H9 (cell line): ENCODE data around the gene HUNK. TPM values are rescaled to one million over a fixed set of nuclear protein-coding genes. Genes with fewer than 3 reads are reported as not detected.

Source experiments
- DNase-seq: peaks from one replicate; pipeline ENCODE4 v3.0.0-alpha.2; 2017
- H2AFZ ChIP-seq: one replicate; pipeline ENCODE4 v1.6.1; 2013; ENCODE audit warnings: mild to moderate bottlenecking, low read length, control low read depth, moderate library complexity
- H2AK5ac ChIP-seq: 2 replicates; pipeline ENCODE4 v1.6.1; 2013; ENCODE audit warnings: low read length, control low read depth, mixed read lengths; ENCODE audit not compliant: insufficient read length
- H2BK120ac ChIP-seq: one replicate; pipeline ENCODE4 v1.6.1; 2013; ENCODE audit warnings: low read depth, mild to moderate bottlenecking, low read length, control low read depth, inconsistent platforms; ENCODE audit not compliant: poor library complexity, severe bottlenecking
- H2BK12ac ChIP-seq: 2 replicates; pipeline ENCODE4 v1.6.1; 2013; ENCODE audit warnings: low read length, control low read depth, mixed read lengths, low read depth; ENCODE audit not compliant: insufficient read length
- H2BK15ac ChIP-seq: 2 replicates; pipeline ENCODE4 v1.6.1; 2013; ENCODE audit warnings: low read depth, low read length, control low read depth
- H2BK20ac ChIP-seq: one replicate; pipeline ENCODE4 v1.6.1; 2013; ENCODE audit warnings: low read depth, mild to moderate bottlenecking, low read length, control low read depth, inconsistent platforms; ENCODE audit not compliant: poor library complexity, severe bottlenecking
- H2BK5ac ChIP-seq: 2 replicates; pipeline ENCODE4 v1.6.1; 2013; ENCODE audit warnings: low read length, control low read depth, mixed read lengths; ENCODE audit not compliant: insufficient read length
- H3K14ac ChIP-seq: 2 replicates; pipeline ENCODE4 v1.6.1; 2013; ENCODE audit warnings: low read length, control low read depth; ENCODE audit not compliant: insufficient read depth
- H3K18ac ChIP-seq: 2 replicates; pipeline ENCODE4 v1.6.1; 2013; ENCODE audit warnings: low read depth, mild to moderate bottlenecking, mixed read lengths, low read length, control low read depth; ENCODE audit not compliant: insufficient read length
- H3K23ac ChIP-seq: 2 replicates; pipeline ENCODE4 v1.6.1; 2013; ENCODE audit warnings: low read length, control low read depth, mixed read lengths, low read depth; ENCODE audit not compliant: insufficient read length
- H3K23me2 ChIP-seq: 2 replicates; pipeline ENCODE4 v1.6.1; 2013; ENCODE audit warnings: low read depth, mild to moderate bottlenecking, mixed read lengths, low read length, control low read depth; ENCODE audit not compliant: insufficient read length, poor library complexity, severe bottlenecking
- H3K27ac ChIP-seq: 2 replicates; pipeline ENCODE4 v1.5.1; 2013; ENCODE audit warnings: low read length, control low read depth, mixed read lengths, low read depth; ENCODE audit not compliant: insufficient read length
- H3K27me3 ChIP-seq: 2 replicates; pipeline ENCODE4 v1.6.1; 2013; ENCODE audit warnings: low read length, control low read depth, inconsistent platforms; ENCODE audit not compliant: insufficient read depth
- H3K4ac ChIP-seq: 2 replicates; pipeline ENCODE4 v1.6.1; 2013; ENCODE audit warnings: low read depth, mild to moderate bottlenecking, control low read depth, inconsistent platforms, low read length, moderate library complexity
- H3K4me1 ChIP-seq: 2 replicates; pipeline ENCODE4 v1.6.1; 2013; ENCODE audit warnings: low read length, control low read depth, inconsistent platforms; ENCODE audit not compliant: insufficient read depth
- H3K4me2 ChIP-seq: 2 replicates; pipeline ENCODE4 v1.6.1; 2013; ENCODE audit warnings: low read length, control low read depth, mixed read lengths; ENCODE audit not compliant: insufficient read length, insufficient read depth
- H3K56ac ChIP-seq: 2 replicates; pipeline ENCODE4 v1.6.1; 2013; ENCODE audit warnings: low read depth, mild to moderate bottlenecking, mixed read lengths, low read length, control low read depth; ENCODE audit not compliant: insufficient read length
- H3K79me1 ChIP-seq: 2 replicates; pipeline ENCODE4 v1.6.1; 2013; ENCODE audit warnings: low read depth, mild to moderate bottlenecking, moderate library complexity, low read length, control low read depth, inconsistent platforms; ENCODE audit not compliant: insufficient read depth, poor library complexity, severe bottlenecking
- H3K79me2 ChIP-seq: 2 replicates; pipeline ENCODE4 v1.6.1; 2013; ENCODE audit warnings: low read length, control low read depth, inconsistent platforms; ENCODE audit not compliant: insufficient read depth
- H3K9ac ChIP-seq: 2 replicates; pipeline ENCODE4 v1.6.1; 2013; ENCODE audit warnings: low read length, control low read depth, mixed read lengths; ENCODE audit not compliant: insufficient read length; ENCODE audit errors: extremely low read depth
- H3K9me3 ChIP-seq: one replicate; pipeline ENCODE4 v1.6.1; 2013; ENCODE audit warnings: low read depth, low read length, inconsistent platforms; ENCODE audit not compliant: control insufficient read depth
- H3T11ph ChIP-seq: one replicate; pipeline ENCODE4 v1.6.1; 2013; ENCODE audit warnings: mild to moderate bottlenecking, low read length, control low read depth, inconsistent platforms
- H4K20me1 ChIP-seq: one replicate; pipeline ENCODE4 v1.6.1; 2013; ENCODE audit not compliant: control insufficient read depth, insufficient read length, insufficient read depth
- H4K5ac ChIP-seq: 2 replicates; pipeline ENCODE4 v1.6.1; 2013; ENCODE audit warnings: low read depth, mild to moderate bottlenecking, mixed read lengths, low read length, control low read depth; ENCODE audit not compliant: insufficient read length
- H4K8ac ChIP-seq: replicated peaks from 2 replicates; pipeline ENCODE4 v1.6.1; 2013; ENCODE audit warnings: low read length, control low read depth, mixed read lengths, low read depth; ENCODE audit not compliant: insufficient read length
- H4K91ac ChIP-seq: 2 replicates; pipeline ENCODE4 v1.6.1; 2013; ENCODE audit warnings: low read depth, mild to moderate bottlenecking, moderate library complexity, mixed read lengths, low read length, control low read depth; ENCODE audit not compliant: insufficient read length
- H3K27ac Mint-ChIP-seq, 3 experiments: 2 replicates in 2 of 3; 3 replicates in 1 of 3; pipeline ENCODE4 v1.8.0; 2020 to 2021; ENCODE audit warnings: mixed read lengths in 3 of 3, mild to moderate bottlenecking in 1 of 3, moderate library complexity in 1 of 3
- H3K27me3 Mint-ChIP-seq: 2 replicates; pipeline ENCODE4 v1.8.0; 2021; ENCODE audit warnings: low read depth, mild to moderate bottlenecking, moderate library complexity, mixed read lengths
- H3K36me3 Mint-ChIP-seq, 3 experiments: 2 replicates in 2 of 3; 3 replicates in 1 of 3; pipeline ENCODE4 v1.8.0; 2020 to 2021; ENCODE audit warnings: low read depth in 3 of 3, mixed read lengths in 3 of 3; ENCODE audit not compliant: insufficient read depth in 1 of 3
- H3K4me1 Mint-ChIP-seq, 2 experiments: 2 replicates each; pipeline ENCODE4 v1.8.0; 2020; ENCODE audit warnings: mixed read lengths in 2 of 2
- H3K4me3 Mint-ChIP-seq, 2 experiments: 2 replicates in 1 of 2; 3 replicates in 1 of 2; pipeline ENCODE4 v1.8.0; 2020 to 2021; ENCODE audit warnings: mild to moderate bottlenecking in 2 of 2, mixed read lengths in 2 of 2, moderate library complexity in 1 of 2
- H3K9me3 Mint-ChIP-seq, 2 experiments: 2 replicates in 1 of 2; 3 replicates in 1 of 2; pipeline ENCODE4 v1.8.0; 2020; ENCODE audit warnings: mild to moderate bottlenecking in 2 of 2, mixed read lengths in 2 of 2, moderate library complexity in 1 of 2
- CTCF ChIP-seq: fragments of 200-600 bp; sonication (generic); conservative IDR thresholded peaks from 3 replicates; pipeline ENCODE4 v1.8.0; 2021; ENCODE audit warnings: antibody characterized with exemption, mild to moderate bottlenecking
- WGBS: extraction: QIAGEN DNeasy Blood & Tissue Kit; methylation state at CpG from one replicate; pipeline ENCODE4 v1.1.7; 2013; ENCODE audit warnings: missing lambda C conversion rate, low lambda C conversion rate, mixed read lengths; ENCODE audit not compliant: insufficient read length; ENCODE audit errors: extremely low coverage; 5-methylcytosine and 5-hydroxymethylcytosine counted together
- total RNA-seq: library from RNA; stranded (reverse); gene quantifications from 2 replicates; pipeline ENCODE4 v1.2.1, GENCODE V29; 2021

The HUNK gene
- total RNA-seq, 1 experiment from 2014 or later = 5.8 TPM

- no peak overlapping the region for H4K8ac ChIP-seq
- H3K56ac ChIP-seq = no peak overlapping the region
- no peak overlapping the region for H3K27ac ChIP-seq
- Mint-ChIP-seq H3K4me1 (peaks cover 41 to 47% of the 10 kb centered on the region in 2 experiments), H3K36me3 (peaks cover 0 to 10% (median 0%) of the 10 kb centered on the region in 3 experiments; a peak in 5 of 7 replicates), H3K4me3 (peak overlapping the region; percentile 52 to 75), H3K27ac (0 out of 7 replicates have a peak overlapping the region, but pooled peaks of 1 of the 3 experiments have one; percentile 12), H3K9me3 (peaks cover 0 to 5% of the 10 kb centered on the region in 2 experiments; a peak in 3 of 5 replicates), H3K27me3 (peaks cover 17% of the 10 kb centered on the region)
- no peak overlapping the region for H3T11ph ChIP-seq
- H4K91ac ChIP-seq = no peak overlapping the region
- H3K23ac ChIP-seq = no peak overlapping the region
- H4K5ac ChIP-seq = no peak overlapping the region
- no peak overlapping the region for H2BK20ac ChIP-seq
- no peaks in the 10 kb centered on the region for H3K79me2 ChIP-seq
- no peak overlapping the region for H2BK15ac ChIP-seq
- H2BK120ac ChIP-seq = no peak overlapping the region
- no peak overlapping the region for H2AK5ac ChIP-seq
- no CpG with 5 or more reads among the region's 12 CpGs for WGBS
- no peaks in the 10 kb centered on the region for H4K20me1 ChIP-seq
- TF ChIP-seq CTCF = no peak
- peaks cover 2% of the 10 kb centered on the region; the same call in 1 of the 2 replicates for H3K27me3 ChIP-seq
- H2BK5ac ChIP-seq = no peak overlapping the region
- peak overlapping the region; percentile 90 for H3K4me2 ChIP-seq
- no peaks in the 10 kb centered on the region; the same call in 1 of the 2 replicates for H3K4me1 ChIP-seq
- no peak overlapping the region for H2BK12ac ChIP-seq
- no peak overlapping the region for H2AFZ ChIP-seq
- H3K9ac ChIP-seq = no peak overlapping the region
- DNase-seq = peak; percentile 69
- H3K14ac ChIP-seq = 0 out of 2 replicates have a peak overlapping the region, but pooled peaks have one; percentile 52
- no peaks in the 10 kb centered on the region for H3K9me3 ChIP-seq
- H3K18ac ChIP-seq = no peak overlapping the region
- H3K23me2 ChIP-seq = peaks cover 15% of the 10 kb centered on the region
- H3K79me1 ChIP-seq = no peaks in the 10 kb centered on the region
- H3K4ac ChIP-seq = no peak overlapping the region
Measured at GRCh38 chr21:31874812-31875212, 2.0 kb downstream of the HUNK start.
